ENCODE measurements around the gene FAM193B. TPM values are rescaled to one million over a fixed set of nuclear protein-coding genes. Genes with fewer than 3 reads are reported as not detected.

FAM193B gene
- total and polyA plus RNA-seq, 2 of the 13 experiments (the other 11 are each of a cell fraction or from before 2014, with no cell fraction given) = 21.2 to 40.9 TPM

DNA sequence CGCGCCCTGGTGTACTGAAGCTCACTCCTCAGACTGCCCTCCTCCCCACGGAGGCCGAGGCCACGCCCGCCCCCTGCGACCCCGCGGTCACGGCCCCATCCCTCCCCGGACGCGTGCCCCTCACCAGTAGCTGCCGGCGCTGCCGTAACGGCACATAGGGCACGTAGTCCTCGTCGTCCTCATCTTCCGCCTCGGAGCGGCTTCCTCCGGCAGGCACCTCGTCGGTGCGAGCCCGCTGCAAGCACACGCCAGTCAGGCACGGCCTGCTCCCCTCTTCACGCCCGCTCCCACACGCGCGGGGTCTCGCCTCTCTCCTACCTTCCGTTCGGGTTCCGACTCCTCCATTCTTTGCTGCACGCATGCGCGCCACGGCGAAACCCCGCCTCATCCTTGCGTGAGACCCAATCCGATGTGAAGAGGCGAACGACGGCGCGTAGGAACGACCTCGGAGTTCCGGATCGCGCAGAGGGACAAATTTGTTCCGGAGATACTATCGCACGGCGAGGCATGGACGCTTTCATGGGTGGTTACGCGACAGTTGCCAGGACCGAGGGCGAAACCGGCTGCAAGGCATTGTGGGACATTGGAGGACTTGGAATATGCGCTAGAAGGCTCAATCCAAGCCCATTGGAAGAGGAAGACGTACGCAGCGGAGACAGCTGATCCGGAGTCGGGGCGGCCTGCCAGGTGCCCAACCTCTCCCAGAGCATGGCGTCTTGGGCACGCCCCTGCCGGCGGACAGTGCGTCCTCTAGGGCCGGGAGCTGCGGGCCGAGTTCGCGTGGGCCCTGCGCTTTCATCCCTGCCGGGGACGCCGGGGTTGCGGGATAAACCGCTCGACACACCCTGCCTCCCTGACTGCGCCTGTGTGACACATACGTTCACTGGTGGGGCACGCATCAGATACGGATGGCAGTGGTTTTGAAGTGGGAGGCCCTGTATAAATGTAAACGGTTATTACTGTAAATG is 37.5 kb downstream of the FAM193B start, which contains the start of gene DDX41 (continued):
- TF ChIP-seq, protein P1, sequence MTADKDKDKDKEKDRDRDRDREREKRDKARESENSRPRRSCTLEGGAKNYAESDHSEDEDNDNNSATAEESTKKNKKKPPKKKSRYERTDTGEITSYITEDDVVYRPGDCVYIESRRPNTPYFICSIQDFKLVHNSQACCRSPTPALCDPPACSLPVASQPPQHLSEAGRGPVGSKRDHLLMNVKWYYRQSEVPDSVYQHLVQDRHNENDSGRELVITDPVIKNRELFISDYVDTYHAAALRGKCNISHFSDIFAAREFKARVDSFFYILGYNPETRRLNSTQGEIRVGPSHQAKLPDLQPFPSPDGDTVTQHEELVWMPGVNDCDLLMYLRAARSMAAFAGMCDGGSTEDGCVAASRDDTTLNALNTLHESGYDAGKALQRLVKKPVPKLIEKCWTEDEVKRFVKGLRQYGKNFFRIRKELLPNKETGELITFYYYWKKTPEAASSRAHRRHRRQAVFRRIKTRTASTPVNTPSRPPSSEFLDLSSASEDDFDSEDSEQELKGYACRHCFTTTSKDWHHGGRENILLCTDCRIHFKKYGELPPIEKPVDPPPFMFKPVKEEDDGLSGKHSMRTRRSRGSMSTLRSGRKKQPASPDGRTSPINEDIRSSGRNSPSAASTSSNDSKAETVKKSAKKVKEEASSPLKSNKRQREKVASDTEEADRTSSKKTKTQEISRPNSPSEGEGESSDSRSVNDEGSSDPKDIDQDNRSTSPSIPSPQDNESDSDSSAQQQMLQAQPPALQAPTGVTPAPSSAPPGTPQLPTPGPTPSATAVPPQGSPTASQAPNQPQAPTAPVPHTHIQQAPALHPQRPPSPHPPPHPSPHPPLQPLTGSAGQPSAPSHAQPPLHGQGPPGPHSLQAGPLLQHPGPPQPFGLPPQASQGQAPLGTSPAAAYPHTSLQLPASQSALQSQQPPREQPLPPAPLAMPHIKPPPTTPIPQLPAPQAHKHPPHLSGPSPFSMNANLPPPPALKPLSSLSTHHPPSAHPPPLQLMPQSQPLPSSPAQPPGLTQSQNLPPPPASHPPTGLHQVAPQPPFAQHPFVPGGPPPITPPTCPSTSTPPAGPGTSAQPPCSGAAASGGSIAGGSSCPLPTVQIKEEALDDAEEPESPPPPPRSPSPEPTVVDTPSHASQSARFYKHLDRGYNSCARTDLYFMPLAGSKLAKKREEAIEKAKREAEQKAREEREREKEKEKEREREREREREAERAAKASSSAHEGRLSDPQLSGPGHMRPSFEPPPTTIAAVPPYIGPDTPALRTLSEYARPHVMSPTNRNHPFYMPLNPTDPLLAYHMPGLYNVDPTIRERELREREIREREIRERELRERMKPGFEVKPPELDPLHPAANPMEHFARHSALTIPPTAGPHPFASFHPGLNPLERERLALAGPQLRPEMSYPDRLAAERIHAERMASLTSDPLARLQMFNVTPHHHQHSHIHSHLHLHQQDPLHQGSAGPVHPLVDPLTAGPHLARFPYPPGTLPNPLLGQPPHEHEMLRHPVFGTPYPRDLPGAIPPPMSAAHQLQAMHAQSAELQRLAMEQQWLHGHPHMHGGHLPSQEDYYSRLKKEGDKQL (CRISPR knock-in tag; IDR thresholded peaks at IDR 0.05; ENCODE audit: low read depth) = peak; percentile 54; the same call in 1 of the 2 replicates
- no peak for TF ChIP-seq ZNF850 (CRISPR knock-in tag; conservative IDR thresholded peaks at IDR 0.05)
- peak; percentile 93 for TF ChIP-seq ZMYM4 (CRISPR knock-in tag; IDR thresholded peaks at IDR 0.05)
- TF ChIP-seq, protein P2, sequence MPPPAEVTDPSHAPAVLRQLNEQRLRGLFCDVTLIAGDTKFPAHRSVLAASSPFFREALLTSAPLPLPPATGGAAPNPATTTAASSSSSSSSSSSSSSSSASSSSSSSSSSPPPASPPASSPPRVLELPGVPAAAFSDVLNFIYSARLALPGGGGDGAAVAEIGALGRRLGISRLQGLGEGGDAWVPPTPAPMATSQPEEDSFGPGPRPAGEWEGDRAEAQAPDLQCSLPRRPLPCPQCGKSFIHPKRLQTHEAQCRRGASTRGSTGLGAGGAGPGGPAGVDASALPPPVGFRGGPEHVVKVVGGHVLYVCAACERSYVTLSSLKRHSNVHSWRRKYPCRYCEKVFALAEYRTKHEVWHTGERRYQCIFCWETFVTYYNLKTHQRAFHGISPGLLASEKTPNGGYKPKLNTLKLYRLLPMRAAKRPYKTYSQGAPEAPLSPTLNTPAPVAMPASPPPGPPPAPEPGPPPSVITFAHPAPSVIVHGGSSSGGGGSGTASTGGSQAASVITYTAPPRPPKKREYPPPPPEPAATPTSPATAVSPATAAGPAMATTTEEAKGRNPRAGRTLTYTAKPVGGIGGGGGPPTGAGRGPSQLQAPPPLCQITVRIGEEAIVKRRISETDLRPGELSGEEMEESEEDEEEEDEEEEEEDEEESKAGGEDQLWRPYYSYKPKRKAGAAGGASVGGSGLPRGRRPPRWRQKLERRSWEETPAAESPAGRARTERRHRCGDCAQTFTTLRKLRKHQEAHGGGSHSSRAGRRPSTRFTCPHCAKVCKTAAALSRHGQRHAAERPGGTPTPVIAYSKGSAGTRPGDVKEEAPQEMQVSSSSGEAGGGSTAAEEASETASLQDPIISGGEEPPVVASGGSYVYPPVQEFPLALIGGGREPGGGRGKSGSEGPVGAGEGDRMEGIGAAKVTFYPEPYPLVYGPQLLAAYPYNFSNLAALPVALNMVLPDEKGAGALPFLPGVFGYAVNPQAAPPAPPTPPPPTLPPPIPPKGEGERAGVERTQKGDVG (CRISPR knock-in tag; IDR thresholded peaks at IDR 0.05; ENCODE audit: borderline replicate concordance) = no peak
- TF ChIP-seq, protein P3, sequence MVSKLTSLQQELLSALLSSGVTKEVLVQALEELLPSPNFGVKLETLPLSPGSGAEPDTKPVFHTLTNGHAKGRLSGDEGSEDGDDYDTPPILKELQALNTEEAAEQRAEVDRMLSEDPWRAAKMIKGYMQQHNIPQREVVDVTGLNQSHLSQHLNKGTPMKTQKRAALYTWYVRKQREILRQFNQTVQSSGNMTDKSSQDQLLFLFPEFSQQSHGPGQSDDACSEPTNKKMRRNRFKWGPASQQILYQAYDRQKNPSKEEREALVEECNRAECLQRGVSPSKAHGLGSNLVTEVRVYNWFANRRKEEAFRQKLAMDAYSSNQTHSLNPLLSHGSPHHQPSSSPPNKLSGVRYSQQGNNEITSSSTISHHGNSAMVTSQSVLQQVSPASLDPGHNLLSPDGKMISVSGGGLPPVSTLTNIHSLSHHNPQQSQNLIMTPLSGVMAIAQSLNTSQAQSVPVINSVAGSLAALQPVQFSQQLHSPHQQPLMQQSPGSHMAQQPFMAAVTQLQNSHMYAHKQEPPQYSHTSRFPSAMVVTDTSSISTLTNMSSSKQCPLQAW (CRISPR knock-in tag; IDR thresholded peaks at IDR 0.05) = peak; percentile 93
- TF ChIP-seq, protein P4, sequence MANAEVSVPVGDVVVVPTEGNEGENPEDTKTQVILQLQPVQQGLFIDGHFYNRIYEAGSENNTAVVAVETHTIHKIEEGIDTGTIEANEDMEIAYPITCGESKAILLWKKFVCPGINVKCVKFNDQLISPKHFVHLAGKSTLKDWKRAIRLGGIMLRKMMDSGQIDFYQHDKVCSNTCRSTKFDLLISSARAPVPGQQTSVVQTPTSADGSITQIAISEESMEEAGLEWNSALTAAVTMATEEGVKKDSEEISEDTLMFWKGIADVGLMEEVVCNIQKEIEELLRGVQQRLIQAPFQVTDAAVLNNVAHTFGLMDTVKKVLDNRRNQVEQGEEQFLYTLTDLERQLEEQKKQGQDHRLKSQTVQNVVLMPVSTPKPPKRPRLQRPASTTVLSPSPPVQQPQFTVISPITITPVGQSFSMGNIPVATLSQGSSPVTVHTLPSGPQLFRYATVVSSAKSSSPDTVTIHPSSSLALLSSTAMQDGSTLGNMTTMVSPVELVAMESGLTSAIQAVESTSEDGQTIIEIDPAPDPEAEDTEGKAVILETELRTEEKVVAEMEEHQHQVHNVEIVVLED (CRISPR knock-in tag; IDR thresholded peaks at IDR 0.05; ENCODE audit: borderline replicate concordance) = peak; percentile 99
- TF ChIP-seq, protein P5, sequence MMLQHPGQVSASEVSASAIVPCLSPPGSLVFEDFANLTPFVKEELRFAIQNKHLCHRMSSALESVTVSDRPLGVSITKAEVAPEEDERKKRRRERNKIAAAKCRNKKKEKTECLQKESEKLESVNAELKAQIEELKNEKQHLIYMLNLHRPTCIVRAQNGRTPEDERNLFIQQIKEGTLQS (CRISPR knock-in tag; IDR thresholded peaks at IDR 0.05) = peak; percentile 49; the same call in 1 of the 2 replicates
- TF ChIP-seq, protein P6, sequence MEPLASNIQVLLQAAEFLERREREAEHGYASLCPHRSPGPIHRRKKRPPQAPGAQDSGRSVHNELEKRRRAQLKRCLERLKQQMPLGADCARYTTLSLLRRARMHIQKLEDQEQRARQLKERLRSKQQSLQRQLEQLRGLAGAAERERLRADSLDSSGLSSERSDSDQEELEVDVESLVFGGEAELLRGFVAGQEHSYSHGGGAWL (CRISPR knock-in tag; IDR thresholded peaks at IDR 0.05) = peak; percentile 46; the same call in 1 of the 2 replicates
- peak; percentile 26; the same call in 1 of the 2 replicates for TF ChIP-seq NR2F2 (IDR thresholded peaks at IDR 0.05; ENCODE audit: borderline replicate concordance, low read depth)
- TF ChIP-seq ZNF329 (CRISPR knock-in tag; IDR thresholded peaks at IDR 0.05; ENCODE audit: low read depth) = no peak
- 0 out of 2 replicates have a peak, but pooled peaks have one; percentile 82 for TF ChIP-seq KAT7 (CRISPR knock-in tag; IDR thresholded peaks at IDR 0.05; ENCODE audit: borderline replicate concordance)
- TF ChIP-seq ZNF383 (CRISPR knock-in tag; IDR thresholded peaks at IDR 0.05; ENCODE audit: borderline replicate concordance) = peak; percentile 89; the same call in 1 of the 2 replicates
- peak; percentile 70; the same call in 1 of the 2 replicates for TF ChIP-seq ZNF607 (CRISPR knock-in tag; IDR thresholded peaks at IDR 0.05; ENCODE audit: borderline replicate concordance)
